IPS DF 19.7 (cell line): ENCODE measurements around the gene PRR35.
"Not testable (repeated sequence)": the region's sequence is repeated elsewhere in the genome, so short reads cannot be mapped to it uniquely, and the experiment has no call there.

Source experiments
- DNase-seq: peaks from one replicate; pipeline ENCODE4 v3.0.0-alpha.2; 2013; ENCODE audit warnings: low read depth, low spot score

Gene PRR35

GRCh38 chr16:593807-594206 lies 33.6 kb downstream of the PRR35 start:
- DNase-seq, result no peak

- no peak for DNase-seq
Observed at GRCh38 chr16:595094-595528, 34.9 kb downstream of the PRR35 start.

GRCh38 chr16:595942-596735 lies 35.9 kb downstream of the PRR35 start:
- DNase-seq, result no peak

GRCh38 chr16:596736-597060 lies 36.5 kb downstream of the PRR35 start:
- no peak for DNase-seq

GRCh38 chr16:597655-598054 lies 37.5 kb downstream of the PRR35 start:
- DNase-seq, result not testable (repeated sequence)

- DNase-seq, result no peak
Observed at GRCh38 chr16:598823-599739, 38.9 kb downstream of the PRR35 start.

GRCh38 chr16:600781-601180 lies 40.6 kb downstream of the PRR35 start:
- no peak for DNase-seq

- DNase-seq, result no peak
Observed at GRCh38 chr16:603933-604332, 43.7 kb downstream of the PRR35 start.

GRCh38 chr16:606656-607307 lies 46.6 kb downstream of the PRR35 start:
- DNase-seq, result no peak

GRCh38 chr16:608019-608418 lies 47.8 kb downstream of the PRR35 start:
- no peak for DNase-seq

- no peak for DNase-seq
Observed at GRCh38 chr16:609316-609715, 49.1 kb downstream of the PRR35 start.

- DNase-seq, result no peak
Observed at GRCh38 chr16:609984-610383, 49.8 kb downstream of the PRR35 start.

GRCh38 chr16:610513-611381 lies 50.6 kb downstream of the PRR35 start:
- DNase-seq, result no peak

GRCh38 chr16:615122-615521 lies 54.9 kb downstream of the PRR35 start:
- DNase-seq, result no peak
